Mucosa of gallbladder (tissue), 1 donor: ENCODE measurements around the gene BMP2K. TPM values are rescaled to one million over a fixed set of nuclear protein-coding genes. Genes with fewer than 3 reads are reported as not detected.
"Not testable (repeated sequence)": the region's sequence is repeated elsewhere in the genome, so short reads cannot be mapped to it uniquely, and the experiment has no call there.

Experiments used
- DNase-seq: peaks from one replicate; pipeline ENCODE4 v3.0.0-alpha.2; 2020; ENCODE audit warnings: low spot score
- total RNA-seq: library from RNA; stranded (reverse); gene quantifications from one replicate; pipeline ENCODE4 v1.2.1, GENCODE V29; 2021
- donor health status: DM: no; HTN: no; CAD: no.

Gene BMP2K
- total RNA-seq, 1 donor from 2014 or later: 42.0 TPM

- DNase-seq: no peak
Observed at GRCh38 chr4:78863254-78863869, 87.2 kb downstream of the BMP2K start.

- no peak for DNase-seq
Observed at GRCh38 chr4:78863991-78864390, 87.8 kb downstream of the BMP2K start.

GRCh38 chr4:78864405-78865024 is 88.4 kb downstream of the BMP2K start:
- peak; percentile 34 for DNase-seq

GRCh38 chr4:78865451-78865850 is 89.3 kb downstream of the BMP2K start:
- no peak for DNase-seq

GRCh38 chr4:78868712-78869111 is 92.6 kb downstream of the BMP2K start:
- not testable (repeated sequence) for DNase-seq

- no peak for DNase-seq
Observed at GRCh38 chr4:78870056-78870455, 93.9 kb downstream of the BMP2K start.

- DNase-seq: no peak
Observed at GRCh38 chr4:78876568-78877320, 100.6 kb downstream of the BMP2K start.

GRCh38 chr4:78878031-78878430 is 101.9 kb downstream of the BMP2K start:
- DNase-seq: no peak

- no peak for DNase-seq
Observed at GRCh38 chr4:78880874-78881492, 104.8 kb downstream of the BMP2K start.

- no peak for DNase-seq
Observed at GRCh38 chr4:78885598-78885997, 109.4 kb downstream of the BMP2K start.

- DNase-seq: no peak
Observed at GRCh38 chr4:78889955-78890354, 113.8 kb downstream of the BMP2K start.

- no peak for DNase-seq
Observed at GRCh38 chr4:78899302-78899701, 123.2 kb downstream of the BMP2K start.

- no peak for DNase-seq
Observed at GRCh38 chr4:78901882-78902281, 125.7 kb downstream of the BMP2K start.

GRCh38 chr4:78902298-78902697 is 126.1 kb downstream of the BMP2K start:
- DNase-seq: no peak

- no peak for DNase-seq
Observed at GRCh38 chr4:78904143-78904542, 128.0 kb downstream of the BMP2K start.

- no peak for DNase-seq
Observed at GRCh38 chr4:78907638-78908037, 131.5 kb downstream of the BMP2K start.

GRCh38 chr4:78908974-78909373 is 132.8 kb downstream of the BMP2K start:
- not testable (repeated sequence) for DNase-seq

- no peak for DNase-seq
Observed at GRCh38 chr4:78910612-78911011, 134.5 kb downstream of the BMP2K start.

GRCh38 chr4:78922207-78922606 is 146.1 kb downstream of the BMP2K start:
- DNase-seq: no peak

- no peak for DNase-seq
Observed at GRCh38 chr4:78923464-78924312, 147.5 kb downstream of the BMP2K start.

GRCh38 chr4:78926826-78927225 is 150.7 kb downstream of the BMP2K start:
- no peak for DNase-seq

- no peak for DNase-seq
Observed at GRCh38 chr4:78928835-78929234, 152.7 kb downstream of the BMP2K start.
